GM18502 (cell line): ENCODE data around the gene CDSN.

ENCODE experiments used
- ATAC-seq: cut with Tn5 transposase; IDR thresholded peaks from one replicate; pipeline ENCODE4 v1.9.1; 2021; ENCODE audit warnings: mild to moderate bottlenecking; ENCODE audit not compliant: unreplicated experiment, poor library complexity

CDSN gene

DNA sequence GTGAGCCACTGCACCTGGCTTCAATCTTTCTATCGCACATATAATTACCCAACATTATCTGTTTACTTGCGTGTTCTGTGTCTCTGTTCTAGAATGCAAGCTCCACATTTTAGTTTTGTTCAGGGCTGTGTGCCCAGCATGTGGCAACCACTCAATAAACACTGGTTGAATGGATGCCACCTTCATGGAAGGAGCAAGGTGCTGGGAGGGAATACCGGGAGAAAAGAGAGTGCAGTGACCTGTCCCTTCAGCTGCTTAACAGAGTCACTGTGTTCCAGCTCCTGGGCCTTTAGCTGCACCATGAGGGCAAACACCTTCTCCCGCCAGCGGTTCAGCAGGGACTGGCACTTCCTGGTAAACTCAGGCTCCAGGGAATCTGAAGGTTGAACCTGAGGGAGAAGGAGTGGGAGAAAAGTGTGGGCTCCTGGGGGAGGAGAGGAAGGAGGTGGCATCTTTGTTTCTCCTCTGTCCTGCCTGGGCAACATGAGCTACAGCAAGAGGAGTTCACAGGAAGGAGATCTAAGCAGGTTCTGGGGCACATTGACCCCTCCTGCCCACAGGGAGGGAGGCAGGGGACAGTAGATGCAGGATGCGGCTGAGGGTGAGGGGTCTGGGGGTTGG, 29.7 kb upstream of the CDSN start:
- no peak for ATAC-seq

DNA sequence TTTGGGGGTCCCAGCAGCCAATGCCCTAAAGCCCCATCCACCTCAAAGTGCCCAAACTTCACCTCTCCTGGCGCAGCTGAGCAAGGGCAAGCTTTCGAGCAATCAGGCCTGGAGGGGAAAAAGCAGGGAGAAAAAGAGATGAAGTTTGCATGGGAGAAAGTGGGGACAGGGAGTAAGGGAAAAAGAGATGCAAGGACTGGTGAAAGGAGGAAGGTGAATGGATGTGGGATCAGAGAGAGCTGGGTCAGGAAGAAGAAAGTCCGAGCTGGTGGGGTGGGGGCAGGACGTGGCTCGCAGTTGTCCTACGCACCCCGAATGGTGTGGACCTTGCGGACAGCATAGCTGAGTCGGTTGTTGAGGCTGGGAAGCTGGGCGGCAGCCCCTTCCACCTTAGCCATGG, 25.1 kb upstream of the CDSN start:
- no peak for ATAC-seq

DNA sequence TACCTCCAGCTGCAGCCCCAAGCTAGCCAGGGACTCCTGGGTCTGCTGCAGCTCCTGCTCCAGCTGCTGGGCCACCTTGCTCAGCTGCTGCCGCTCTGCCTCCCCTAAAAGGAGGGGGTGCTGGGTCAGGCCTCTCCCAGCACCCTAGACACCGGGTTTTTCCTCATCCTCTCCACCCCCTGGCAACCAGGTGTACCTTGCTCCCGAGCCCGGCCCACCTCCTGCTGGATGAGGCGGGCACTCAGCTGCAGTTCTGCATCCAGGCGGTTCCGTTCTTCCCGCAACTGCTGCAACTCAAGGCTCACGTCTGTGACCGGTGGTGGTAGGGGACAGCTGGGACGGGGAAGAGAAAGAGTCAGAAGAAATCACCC, 24.7 kb upstream of the CDSN start:
- no peak for ATAC-seq

DNA sequence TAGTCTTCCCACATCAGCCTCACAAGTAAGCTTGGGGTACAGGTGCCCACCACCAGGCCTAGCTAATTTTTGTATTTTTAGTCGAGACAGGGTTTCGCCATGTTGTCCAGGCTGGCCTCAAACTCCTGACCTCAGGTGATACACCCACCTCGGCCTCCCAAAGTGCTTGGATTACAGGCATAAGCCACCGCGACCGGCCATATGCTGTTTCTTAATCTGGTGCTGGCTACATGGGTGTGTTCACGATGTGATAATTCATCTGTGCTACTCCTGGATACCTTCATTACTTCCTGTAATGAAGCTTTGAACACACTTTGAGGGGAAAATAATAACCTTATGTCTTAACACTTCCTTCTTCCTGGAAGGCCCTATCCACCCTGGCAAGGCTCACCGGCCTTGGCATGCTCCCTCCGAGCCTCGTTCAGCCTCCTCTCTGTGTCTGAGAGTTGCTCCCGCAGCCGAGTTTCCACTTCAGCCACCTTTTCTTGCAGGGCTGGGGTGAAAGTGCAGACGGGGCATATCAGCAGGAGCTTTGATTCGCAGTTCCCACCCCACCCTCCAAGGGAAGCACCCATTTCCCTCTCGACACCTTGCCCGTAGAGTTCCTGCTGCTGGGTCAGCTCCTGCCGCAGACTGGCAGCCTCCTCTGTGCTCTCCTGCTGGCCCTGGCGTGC, 24.2 kb upstream of the CDSN start:
- no peak for ATAC-seq

DNA sequence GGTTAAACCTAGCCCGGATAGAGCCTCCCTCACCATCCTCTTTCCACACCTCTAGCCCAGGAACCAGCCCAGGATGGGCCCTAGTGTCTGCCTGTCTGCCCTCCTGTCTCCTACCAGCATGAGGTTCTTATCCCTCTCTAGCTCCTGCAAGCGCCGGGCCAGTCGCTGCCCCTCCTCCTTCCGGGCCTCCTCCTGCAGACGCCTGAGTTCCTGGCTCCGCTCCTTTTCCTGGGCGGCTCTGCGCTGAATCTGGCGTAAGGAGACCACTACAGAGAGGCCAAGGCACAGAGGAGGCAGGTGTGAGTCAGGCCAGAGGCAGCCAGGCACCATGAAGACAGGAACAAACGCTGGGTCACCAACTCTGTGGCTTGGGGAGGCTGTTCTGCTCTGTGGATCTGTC, 22.9 kb upstream of the CDSN start:
- ATAC-seq = no peak

DNA sequence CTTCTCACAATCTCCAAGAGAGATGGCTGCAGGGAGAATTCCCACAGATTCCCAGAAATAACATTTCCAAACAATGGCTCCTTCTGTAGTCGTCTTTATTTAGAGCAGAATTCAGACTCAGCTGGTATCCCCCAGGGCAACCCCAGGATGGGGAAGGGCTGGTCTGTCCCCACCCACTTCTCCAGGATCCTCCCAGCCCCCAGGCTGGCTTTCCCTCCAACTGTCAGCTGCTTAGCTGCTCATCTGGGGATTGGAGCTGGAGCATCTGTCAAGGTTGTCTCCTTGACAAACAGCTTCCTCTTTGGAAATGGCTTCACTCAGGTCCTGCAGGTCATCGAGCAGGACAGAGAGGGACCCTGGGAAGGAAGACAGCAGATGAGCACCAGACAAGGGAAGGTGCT, 22.1 kb upstream of the CDSN start:
- ATAC-seq = no peak

DNA sequence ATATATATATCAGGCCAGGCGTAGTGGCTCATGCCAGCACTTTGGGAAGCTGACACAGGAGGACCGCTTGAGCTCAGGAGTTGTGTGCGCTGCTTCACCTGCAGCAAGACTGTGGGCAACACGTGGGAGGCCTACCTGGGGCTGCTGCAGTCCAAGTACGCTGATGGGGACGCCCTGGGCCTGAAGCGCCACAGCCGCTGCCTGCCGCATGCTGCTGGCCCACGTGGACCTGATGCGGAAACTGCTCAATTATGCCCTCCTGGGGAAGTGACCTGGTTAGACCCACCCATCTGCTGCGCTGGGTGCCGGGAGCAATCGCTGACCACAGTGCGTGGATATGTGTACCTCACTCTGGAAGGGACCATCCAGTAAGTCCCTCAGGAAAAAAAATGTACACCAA, 20.4 kb upstream of the CDSN start:
- no peak for ATAC-seq

DNA sequence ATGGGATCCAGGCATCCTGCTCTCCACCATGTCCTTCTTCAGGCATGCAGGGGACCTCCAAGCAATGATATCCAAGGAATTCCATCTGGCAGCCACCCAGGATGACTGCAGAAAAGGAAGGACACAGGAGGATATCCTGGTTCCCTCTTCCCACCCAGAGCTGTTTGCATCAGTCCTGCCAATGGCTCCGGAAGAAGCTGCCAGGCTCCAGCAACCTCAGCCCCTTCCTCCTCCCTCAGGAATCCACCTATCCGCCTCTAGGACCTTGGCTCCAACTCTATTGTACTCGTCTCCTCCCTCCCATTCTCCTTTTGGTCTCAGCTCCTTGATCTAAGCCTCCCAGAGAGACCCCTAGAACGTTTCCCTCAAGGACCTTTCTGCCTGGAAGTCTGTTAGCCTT, 19.4 kb upstream of the CDSN start:
- no peak for ATAC-seq

DNA sequence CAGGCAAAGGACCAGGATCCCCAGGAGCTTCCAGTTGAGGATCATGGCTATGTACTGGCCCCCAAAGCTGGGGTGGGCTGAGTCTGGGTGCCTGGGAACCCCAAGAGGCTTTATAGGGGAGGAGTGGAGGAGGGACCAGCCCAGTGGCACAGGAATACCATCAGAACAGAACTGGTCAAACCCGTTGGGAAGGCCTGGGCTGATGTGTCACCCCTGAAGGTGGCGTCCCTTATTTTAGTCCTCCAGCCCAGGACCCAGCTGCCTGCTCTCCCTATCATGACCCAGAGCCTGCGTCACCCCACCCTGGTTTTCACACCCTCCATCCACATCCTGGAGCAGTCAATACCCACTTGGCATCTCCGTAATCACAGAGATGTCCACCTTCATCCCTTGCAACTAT, 18.7 kb upstream of the CDSN start, which contains the start of gene PSORS1C2:
Gene PSORS1C2, minus strand, starts transcription at position 85 of the 400 bp plus-strand sequence. Its CDS starts 40 bp downstream, at position 45.
- ATAC-seq = no peak

DNA sequence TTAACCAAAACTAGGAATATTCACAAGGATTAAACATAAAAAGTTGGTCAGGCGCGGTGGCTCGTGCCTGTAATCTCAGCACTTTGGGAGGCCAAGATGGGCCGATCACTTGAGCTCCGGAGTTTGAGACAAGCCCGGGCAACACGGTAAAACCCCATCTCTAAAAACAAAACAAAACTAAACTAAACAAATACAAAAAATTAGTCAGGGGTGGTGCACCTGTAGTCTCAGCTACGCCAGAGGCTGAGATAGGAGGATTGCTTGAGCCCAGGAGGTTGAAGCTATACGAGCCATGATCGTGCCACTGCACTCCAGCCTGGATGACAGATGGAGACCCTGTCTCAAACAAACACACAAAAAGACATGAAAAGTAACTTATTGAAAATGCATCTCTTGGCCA, 15.5 kb upstream of the CDSN start:
- no peak for ATAC-seq

DNA sequence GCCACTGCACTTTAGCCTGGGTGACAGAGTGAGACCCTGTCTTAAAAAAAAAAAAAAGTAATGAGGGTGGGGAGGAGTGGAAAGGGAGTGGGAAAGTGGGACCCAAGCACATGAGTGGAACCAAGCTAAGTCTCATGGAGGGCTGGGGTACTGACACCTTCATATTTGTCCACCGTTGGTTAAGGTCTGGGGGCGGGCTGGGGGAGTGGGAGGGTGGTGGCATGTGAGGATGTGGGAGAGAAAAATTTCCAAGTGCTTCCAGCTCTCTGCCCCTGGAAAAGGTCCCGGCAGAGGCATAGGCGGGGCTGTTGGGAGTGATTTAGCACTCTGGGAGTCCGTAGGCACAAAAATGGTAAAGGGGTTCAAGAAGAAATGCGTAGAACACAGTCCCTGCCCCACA, 12.6 kb upstream of the CDSN start:
- no peak for ATAC-seq

DNA sequence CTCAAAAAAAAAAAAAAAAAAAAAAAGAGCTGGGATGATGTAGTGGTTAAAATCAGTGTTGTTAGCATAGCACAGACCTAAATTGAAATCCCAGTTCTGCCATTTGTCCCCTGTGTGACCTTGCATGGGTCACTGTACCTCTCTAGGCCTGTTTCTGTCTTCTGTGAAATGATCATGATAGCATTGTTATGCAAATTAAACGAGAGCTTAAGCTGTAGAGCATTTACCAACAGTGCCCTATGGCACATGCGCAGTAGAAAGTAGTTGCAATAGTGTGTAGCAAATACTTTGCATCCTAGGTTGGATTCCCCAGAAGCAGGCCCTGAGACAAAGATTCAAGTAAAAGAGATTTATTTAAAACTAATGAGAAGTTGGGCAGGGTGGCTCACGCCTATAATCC, 11.3 kb upstream of the CDSN start:
- no peak for ATAC-seq

DNA sequence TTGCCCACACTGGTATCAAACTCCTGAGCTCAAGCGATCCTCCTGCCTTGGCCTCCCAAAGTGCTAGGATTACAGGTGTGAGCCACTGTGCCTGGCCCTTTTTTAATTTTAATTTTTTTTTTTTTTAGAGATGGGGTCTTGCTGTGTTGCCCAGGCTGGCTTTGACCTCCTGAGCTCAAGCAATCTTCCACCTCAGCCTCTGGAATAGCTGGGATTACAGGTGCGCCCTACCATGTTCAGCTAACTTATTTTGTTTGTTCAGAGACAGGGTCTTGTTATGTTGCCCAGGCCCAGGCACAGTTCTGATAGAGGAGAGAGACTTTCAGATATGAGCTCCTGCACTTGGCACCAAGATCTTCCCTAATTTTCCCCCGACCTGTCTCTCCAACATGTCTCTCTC, 10.5 kb upstream of the CDSN start:
- no peak for ATAC-seq

DNA sequence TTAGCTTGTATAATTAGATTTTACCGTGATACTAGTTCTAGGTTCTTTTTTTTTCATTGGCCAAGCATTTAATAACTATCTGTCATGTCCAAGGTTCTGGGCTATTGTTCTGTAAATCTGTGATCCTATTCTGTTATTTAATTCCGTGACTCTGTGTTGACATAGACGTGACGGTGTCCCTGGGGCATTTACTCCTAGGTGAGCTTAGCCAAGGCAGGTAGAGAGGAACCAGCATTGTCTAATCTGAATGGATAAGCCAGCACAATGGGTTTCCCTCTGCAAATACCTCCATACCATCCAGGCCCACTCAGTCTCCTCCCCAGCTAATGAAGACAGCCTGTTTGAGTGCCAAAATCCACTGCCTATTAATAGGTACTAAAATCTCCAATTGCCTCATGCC, 8.9 kb upstream of the CDSN start:
- no peak for ATAC-seq

DNA sequence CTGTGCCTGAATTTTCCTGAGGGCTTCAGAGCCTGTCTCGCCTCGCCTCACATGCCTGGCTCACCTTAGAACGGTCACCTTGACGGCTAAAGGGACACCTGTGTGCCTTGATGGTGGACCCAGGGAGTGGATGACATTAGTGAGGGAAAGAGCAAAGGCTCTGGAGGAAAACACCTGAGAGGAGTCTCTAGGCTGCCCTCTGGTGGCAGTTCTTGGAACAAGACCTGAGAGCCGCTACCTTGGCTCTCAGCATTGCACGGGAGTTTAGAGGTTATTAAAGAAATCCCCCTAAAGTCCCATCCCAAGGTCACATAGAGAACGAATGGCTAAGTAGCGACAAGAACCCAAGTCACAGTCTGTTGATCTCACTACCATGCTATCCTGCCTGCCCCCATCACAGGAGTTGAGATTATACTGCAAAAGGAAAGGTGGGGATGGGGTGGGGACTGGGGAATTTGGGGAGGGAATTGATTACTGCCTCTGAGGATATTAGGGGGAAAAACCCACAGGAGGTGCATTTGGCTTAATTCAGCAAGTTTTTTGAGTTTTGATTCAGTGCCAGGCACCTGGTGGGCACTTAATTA, 7.9 kb upstream of the CDSN start:
- ATAC-seq = no peak

DNA sequence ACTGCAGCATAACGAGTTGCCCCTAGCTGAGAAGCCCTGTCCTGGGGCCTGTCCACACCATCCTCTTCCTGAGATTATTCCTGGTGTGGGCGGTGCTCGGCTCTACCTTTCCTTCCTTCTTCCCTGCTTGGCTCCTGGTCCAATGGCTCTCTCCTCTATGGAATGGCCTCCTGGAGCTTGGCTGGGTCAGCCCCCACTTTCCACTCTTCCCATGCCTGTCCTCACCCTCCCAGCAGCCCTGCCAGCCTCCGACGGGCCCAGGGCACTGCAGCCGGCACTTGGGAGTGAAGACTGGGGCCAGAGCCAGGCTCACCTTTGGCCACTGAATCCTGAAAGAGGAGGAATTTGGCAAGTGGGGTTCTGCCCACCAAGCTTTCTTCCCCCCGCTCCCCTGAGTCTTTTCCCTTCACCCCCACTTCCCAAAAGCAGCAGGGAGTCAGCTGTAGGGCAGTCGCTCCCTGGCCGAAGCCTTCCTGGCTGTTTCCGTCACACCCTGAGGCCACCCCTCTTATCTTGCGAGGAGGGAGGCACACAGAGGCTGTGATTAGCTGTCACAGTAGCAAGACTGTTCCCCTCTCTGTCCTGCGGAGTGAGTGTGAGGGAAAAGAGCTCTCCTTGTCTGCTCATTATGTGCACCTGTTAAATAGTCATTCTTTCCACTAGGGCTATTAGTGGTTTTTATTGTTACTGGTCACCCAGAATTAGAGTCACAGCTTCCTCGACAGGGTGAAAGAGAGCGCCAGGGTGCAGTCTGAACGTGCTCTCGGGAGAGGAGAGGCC, 6.3 kb upstream of the CDSN start:
- no peak for ATAC-seq

DNA sequence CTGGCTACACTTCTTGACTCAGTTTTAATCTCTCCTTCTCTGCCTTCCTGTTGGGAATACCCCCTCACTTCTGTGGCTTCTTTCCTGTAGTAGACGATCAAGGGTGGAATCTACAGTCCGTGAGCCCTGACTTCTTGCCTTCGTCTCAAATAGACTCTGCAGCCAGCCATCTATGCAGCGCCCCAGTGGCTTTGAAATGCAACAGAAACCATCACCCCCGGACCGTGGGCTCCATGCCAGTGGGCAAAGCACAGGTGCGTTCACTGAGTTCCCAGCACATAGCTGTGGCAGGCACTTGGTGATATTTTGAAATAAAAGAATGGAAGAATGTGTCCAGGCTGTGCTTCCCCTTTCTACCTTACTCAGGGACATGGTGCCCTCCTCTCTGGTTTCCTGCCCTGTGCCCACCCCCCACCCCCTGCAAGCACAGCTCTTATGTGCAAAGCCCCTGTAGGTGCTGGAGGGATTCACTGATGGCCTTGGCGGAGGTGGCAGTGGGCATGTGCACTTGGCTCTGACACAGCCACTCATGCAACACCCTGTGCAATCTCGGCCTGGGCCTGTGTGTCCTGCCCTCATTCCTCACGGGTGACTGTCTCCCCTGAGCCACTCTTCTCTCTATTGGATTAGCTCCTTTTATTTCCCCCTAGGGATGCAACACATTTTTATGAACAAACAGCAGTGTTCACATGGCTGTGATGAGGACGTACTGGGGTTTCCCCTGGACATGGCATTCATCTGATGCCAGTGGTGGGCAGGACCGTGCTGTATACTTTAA, 5.5 kb upstream of the CDSN start:
- ATAC-seq = no peak

DNA sequence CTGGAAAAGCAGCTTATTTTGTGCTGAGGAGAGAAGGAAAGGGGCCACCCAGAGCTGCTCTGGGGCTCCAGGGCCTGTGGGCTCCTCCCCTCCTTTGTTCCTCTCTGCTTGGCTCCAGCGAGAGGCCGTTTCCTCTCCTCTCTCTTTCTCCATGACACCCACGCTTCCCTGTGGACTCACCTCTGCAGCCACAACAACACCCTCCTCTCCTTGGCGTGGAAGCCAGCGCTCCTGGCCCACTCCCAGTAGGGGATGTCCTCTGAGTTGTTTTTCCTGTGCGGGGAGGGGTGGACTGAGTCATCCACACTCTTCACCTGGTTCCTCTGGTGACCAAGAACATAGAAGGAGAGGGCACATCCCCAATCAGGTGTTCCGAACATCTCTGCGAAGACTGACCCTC, 4.9 kb upstream of the CDSN start:
- ATAC-seq = no peak

DNA sequence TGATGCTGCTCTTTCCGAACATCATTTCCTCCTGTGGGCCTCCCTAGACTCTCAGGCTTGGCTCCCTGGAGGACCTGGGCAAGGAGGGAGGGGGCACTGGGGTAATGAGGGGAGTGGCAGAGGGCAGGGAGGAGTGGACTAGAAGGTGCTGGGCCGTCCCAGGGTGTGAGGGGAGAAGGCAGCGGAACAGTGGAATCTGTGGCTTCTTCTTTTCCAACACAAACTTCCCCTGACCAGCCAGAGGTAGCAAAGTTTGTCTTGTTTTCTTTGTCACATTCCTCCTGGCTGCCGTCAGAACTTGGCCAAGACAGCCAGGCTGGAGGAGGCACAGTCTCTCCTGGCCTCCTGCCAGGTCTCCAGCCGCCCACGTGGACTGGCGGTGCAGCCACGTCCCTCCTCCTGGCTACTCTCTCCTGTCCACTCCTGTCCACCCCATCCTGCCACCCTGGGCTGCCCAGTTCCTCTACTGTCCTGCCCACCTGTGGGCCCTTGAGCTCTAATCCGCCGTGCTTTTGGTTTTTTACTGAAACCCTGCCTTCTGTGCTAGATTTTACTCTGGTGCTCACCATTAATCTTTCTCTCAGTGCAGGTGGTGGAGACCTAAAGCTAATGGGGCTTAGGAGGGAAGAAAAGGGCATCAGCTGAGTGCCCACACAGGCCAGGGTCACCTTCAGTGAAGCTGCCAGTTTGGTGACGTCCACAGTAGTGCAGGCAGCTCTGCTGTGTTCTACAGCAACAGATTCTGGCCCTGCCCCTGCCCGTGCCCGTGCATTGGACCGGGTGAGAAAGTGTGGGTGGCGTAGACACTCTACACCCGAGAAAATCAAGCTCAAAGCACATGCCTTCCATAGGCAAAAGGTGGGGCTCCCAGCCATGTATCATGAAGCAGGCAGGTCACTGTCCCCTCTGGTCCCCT, 2.8 kb upstream of the CDSN start:
- ATAC-seq = no peak
